ENCODE data around the gene BRCA1.

DNA sequence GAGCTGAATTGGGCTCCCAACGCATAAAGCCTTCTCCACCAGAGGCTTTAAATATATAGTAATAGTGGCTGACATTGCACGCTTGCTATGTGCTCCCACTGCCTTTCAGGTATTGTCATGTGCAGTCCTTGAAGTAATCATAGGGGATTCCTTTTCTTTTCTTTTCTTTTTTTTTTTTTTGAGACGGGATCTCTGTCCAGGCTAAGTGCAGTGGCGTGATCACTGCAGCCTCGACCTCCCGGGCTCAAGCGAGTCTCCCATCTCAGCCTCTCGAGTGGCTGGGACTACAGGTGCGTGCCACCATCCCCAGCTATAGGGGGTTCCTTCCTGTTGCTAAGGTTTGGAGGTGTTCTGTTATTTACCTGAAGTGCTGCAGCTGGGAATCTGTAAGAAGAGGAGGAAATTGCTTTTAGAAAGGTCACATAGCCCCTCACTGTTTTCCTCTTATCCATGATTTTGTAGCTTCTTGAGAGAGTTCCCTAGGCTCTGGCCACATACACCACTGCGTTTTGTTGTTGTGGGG, 126.1 kb downstream of the BRCA1 start:
- TF ChIP-seq, protein P1, sequence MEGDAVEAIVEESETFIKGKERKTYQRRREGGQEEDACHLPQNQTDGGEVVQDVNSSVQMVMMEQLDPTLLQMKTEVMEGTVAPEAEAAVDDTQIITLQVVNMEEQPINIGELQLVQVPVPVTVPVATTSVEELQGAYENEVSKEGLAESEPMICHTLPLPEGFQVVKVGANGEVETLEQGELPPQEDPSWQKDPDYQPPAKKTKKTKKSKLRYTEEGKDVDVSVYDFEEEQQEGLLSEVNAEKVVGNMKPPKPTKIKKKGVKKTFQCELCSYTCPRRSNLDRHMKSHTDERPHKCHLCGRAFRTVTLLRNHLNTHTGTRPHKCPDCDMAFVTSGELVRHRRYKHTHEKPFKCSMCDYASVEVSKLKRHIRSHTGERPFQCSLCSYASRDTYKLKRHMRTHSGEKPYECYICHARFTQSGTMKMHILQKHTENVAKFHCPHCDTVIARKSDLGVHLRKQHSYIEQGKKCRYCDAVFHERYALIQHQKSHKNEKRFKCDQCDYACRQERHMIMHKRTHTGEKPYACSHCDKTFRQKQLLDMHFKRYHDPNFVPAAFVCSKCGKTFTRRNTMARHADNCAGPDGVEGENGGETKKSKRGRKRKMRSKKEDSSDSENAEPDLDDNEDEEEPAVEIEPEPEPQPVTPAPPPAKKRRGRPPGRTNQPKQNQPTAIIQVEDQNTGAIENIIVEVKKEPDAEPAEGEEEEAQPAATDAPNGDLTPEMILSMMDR (conservative IDR thresholded peaks at IDR 0.05 in 1 of 2, IDR thresholded peaks at IDR 0.05 in 1 of 2; ENCODE audit: low read depth in 1 of 2, low read length in 2 of 2) = no peak
- TF ChIP-seq EZH2 (IDR thresholded peaks at IDR 0.05; ENCODE audit: low read length, missing control alignments) = no peak

Measured in fibroblast of lung (primary cell).